OCI-LY7 (cell line): ENCODE results near the gene SLMAP.

Source experiments
- EZH2phosphoT487 ChIP-seq: fragments of 200-600 bp; sonication (generic); IDR thresholded peaks from 2 replicates; pipeline ENCODE4 v1.6.1; 2018; ENCODE audit warnings: low read depth, borderline replicate concordance, mild to moderate bottlenecking, mixed run types, antibody characterized with exemption, low read length, moderate library complexity, mixed read lengths
- TF ChIP-seq, protein P1 (sequence below): fragments of 200-600 bp; sonication (generic); conservative IDR thresholded peaks from 2 replicates; pipeline ENCODE4 v1.5.1; 2014; ENCODE audit warnings: mild to moderate bottlenecking, antibody characterized with exemption, low read length, moderate library complexity, mixed read lengths

DNA sequence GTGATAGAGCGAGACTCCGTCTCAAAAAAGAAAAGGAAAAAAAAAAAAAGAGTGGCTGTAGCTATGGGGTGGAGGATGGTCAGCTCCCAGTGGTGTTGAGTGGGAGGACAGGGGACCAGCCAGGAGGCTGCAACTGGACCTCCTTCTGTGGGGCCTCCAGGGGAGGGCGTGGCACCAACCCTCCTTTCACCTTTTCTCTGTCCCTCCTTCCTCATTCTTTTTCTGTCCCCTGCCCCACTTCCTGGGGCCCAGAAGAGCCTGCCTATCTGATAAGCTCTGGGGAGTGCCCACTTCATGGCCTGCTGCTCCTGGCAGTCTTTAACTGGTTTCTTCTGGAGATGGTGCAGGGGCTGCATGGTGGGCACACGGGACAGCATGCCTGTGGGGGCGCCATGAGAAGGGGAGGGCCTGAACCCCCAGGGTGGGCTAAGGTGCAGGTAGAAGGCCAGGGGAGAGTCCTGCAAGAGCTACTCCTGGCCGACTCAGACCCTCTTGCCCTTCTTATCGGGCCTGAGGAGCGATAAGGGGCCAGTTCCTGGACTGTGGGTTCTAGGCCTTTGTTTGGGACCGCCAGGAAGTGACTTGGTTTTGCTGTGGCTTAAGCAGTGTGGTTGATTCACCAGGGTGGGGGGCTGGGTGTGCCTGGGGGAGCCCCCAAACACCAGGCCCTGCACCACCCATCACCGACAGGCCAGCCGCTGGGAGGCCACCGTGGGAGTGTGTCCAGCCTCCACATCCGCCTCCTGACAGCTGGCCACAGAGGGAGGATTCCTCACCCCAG is 202.7 kb downstream of the SLMAP start:
- TF ChIP-seq, protein P1, sequence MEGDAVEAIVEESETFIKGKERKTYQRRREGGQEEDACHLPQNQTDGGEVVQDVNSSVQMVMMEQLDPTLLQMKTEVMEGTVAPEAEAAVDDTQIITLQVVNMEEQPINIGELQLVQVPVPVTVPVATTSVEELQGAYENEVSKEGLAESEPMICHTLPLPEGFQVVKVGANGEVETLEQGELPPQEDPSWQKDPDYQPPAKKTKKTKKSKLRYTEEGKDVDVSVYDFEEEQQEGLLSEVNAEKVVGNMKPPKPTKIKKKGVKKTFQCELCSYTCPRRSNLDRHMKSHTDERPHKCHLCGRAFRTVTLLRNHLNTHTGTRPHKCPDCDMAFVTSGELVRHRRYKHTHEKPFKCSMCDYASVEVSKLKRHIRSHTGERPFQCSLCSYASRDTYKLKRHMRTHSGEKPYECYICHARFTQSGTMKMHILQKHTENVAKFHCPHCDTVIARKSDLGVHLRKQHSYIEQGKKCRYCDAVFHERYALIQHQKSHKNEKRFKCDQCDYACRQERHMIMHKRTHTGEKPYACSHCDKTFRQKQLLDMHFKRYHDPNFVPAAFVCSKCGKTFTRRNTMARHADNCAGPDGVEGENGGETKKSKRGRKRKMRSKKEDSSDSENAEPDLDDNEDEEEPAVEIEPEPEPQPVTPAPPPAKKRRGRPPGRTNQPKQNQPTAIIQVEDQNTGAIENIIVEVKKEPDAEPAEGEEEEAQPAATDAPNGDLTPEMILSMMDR, result no peak
- TF ChIP-seq EZH2phosphoT487, result no peak
